GM12873 (cell line): ENCODE results near the gene SEMA6D.

Source experiments
- CTCF ChIP-seq: IDR thresholded peaks from 2 replicates; pipeline ENCODE4 v1.5.1; 2012; ENCODE audit warnings: low read depth, mild to moderate bottlenecking, moderate library complexity, low read length, control low read depth; ENCODE audit not compliant: insufficient read depth; ENCODE audit errors: missing control alignments

The SEMA6D gene

GRCh38 chr15:47767035-47767434, 49.7 kb downstream of the SEMA6D start:
- no peak for TF ChIP-seq CTCF

- TF ChIP-seq CTCF = no peak
These were observed 51.4 kb downstream of the SEMA6D start for GRCh38 chr15:47768735-47769134.

GRCh38 chr15:47769166-47769565, 51.9 kb downstream of the SEMA6D start:
- no peak for TF ChIP-seq CTCF

- TF ChIP-seq CTCF = no peak
These were observed 55.8 kb downstream of the SEMA6D start for GRCh38 chr15:47773143-47773542.

- TF ChIP-seq CTCF = no peak
These were observed 61.0 kb downstream of the SEMA6D start for GRCh38 chr15:47778263-47778770.

- TF ChIP-seq CTCF = no peak
These were observed 63.7 kb downstream of the SEMA6D start for GRCh38 chr15:47780971-47781370.

GRCh38 chr15:47781527-47781926, 64.2 kb downstream of the SEMA6D start:
- no peak for TF ChIP-seq CTCF
